ENCODE measurements around the gene SKI. TPM values are rescaled to one million over a fixed set of nuclear protein-coding genes. Genes with fewer than 3 reads are reported as not detected.

Gene SKI
- total RNA-seq, 1 donor from 2014 or later = 66.2 TPM

GRCh38 chr1:2215329-2215728, 12.8 kb upstream of the SKI start:
- no peak for TF ChIP-seq CTCF (IDR thresholded peaks at IDR 0.05; ENCODE audit: insufficient read depth, low read depth, low read length)
- no peak for TF ChIP-seq EZH2 (IDR thresholded peaks at IDR 0.05; ENCODE audit: insufficient read depth, low read length)
- FAIRE-seq = no peak

GRCh38 chr1:2215909-2216766, 12.0 kb upstream of the SKI start:
- Histone ChIP-seq H3K9ac (ENCODE audit: low read length) (no peak overlapping the region), H3K4me2 (ENCODE audit: low read length) (no peak overlapping the region), H3K27ac (ENCODE audit: low read depth, low read length) (no peak overlapping the region), H3K27me3 (ENCODE audit: insufficient read depth, low read length) (no peaks in the 10 kb centered on the region), H3K4me1 (ENCODE audit: insufficient read depth, low read length) (peaks cover 29% of the 10 kb centered on the region), H4K20me1 (ENCODE audit: insufficient read depth, low read length) (no peaks in the 10 kb centered on the region), H3K36me3 (ENCODE audit: insufficient read depth, low read length) (no peaks in the 10 kb centered on the region), H3K4me3 (ENCODE audit: insufficient read depth, low read depth, low read length) (no peak overlapping the region), H3K9me3 (ENCODE audit: insufficient read depth, low read depth, low read length) (no peaks in the 10 kb centered on the region), H3K79me2 (ENCODE audit: insufficient read depth, low read length) (no peaks in the 10 kb centered on the region), H2AFZ (ENCODE audit: low read depth, low read length) (no peak overlapping the region)
- no peak for FAIRE-seq
- Mint-ChIP-seq H3K36me3 (ENCODE audit: low read depth, unreplicated experiment) (no peaks in the 10 kb centered on the region), H3K4me3 (ENCODE audit: unreplicated experiment) (no peak overlapping the region), H3K27ac (ENCODE audit: unreplicated experiment) (no peak overlapping the region), H3K9me3 (ENCODE audit: unreplicated experiment) (peaks cover 2% of the 10 kb centered on the region), H3K27me3 (ENCODE audit: low read depth, unreplicated experiment) (no peaks in the 10 kb centered on the region), H3K4me1 (ENCODE audit: low read depth, unreplicated experiment) (peaks cover 2% of the 10 kb centered on the region)
- no peak for TF ChIP-seq CTCF (IDR thresholded peaks at IDR 0.05; ENCODE audit: insufficient read depth, low read depth, low read length)
- no peak for TF ChIP-seq EZH2 (IDR thresholded peaks at IDR 0.05; ENCODE audit: insufficient read depth, low read length)
- DNase-seq (ENCODE audit: low read depth) = no peak

More at GRCh38 chr1:2215329-2215728, 12.8 kb upstream of the SKI start:
- Mint-ChIP-seq H3K27me3 (ENCODE audit: low read depth, unreplicated experiment) (no peaks in the 10 kb centered on the region), H3K27ac (ENCODE audit: unreplicated experiment) (no peak overlapping the region), H3K4me3 (ENCODE audit: unreplicated experiment) (no peak overlapping the region), H3K36me3 (ENCODE audit: low read depth, unreplicated experiment) (no peaks in the 10 kb centered on the region), H3K9me3 (ENCODE audit: unreplicated experiment) (peaks cover 2% of the 10 kb centered on the region), H3K4me1 (ENCODE audit: low read depth, unreplicated experiment) (peaks cover 2% of the 10 kb centered on the region)
- DNase-seq (ENCODE audit: low read depth) = no peak
- Histone ChIP-seq H3K4me3 (ENCODE audit: insufficient read depth, low read depth, low read length) (no peak overlapping the region), H2AFZ (ENCODE audit: low read depth, low read length) (no peak overlapping the region), H3K4me2 (ENCODE audit: low read length) (no peak overlapping the region), H3K27ac (ENCODE audit: low read depth, low read length) (no peak overlapping the region), H3K36me3 (ENCODE audit: insufficient read depth, low read length) (no peaks in the 10 kb centered on the region), H3K79me2 (ENCODE audit: insufficient read depth, low read length) (no peaks in the 10 kb centered on the region), H3K27me3 (ENCODE audit: insufficient read depth, low read length) (no peaks in the 10 kb centered on the region), H3K9ac (ENCODE audit: low read length) (no peak overlapping the region), H3K9me3 (ENCODE audit: insufficient read depth, low read depth, low read length) (no peaks in the 10 kb centered on the region), H3K4me1 (ENCODE audit: insufficient read depth, low read length) (peaks cover 29% of the 10 kb centered on the region), H4K20me1 (ENCODE audit: insufficient read depth, low read length) (no peaks in the 10 kb centered on the region)

GRCh38 chr1:2216767-2217058, 11.4 kb upstream of the SKI start:
- Mint-ChIP-seq H3K4me1 (ENCODE audit: low read depth, unreplicated experiment) (peaks cover 2% of the 10 kb centered on the region), H3K27ac (ENCODE audit: unreplicated experiment) (no peak overlapping the region), H3K9me3 (ENCODE audit: unreplicated experiment) (peaks cover 2% of the 10 kb centered on the region), H3K36me3 (ENCODE audit: low read depth, unreplicated experiment) (no peaks in the 10 kb centered on the region), H3K4me3 (ENCODE audit: unreplicated experiment) (no peak overlapping the region), H3K27me3 (ENCODE audit: low read depth, unreplicated experiment) (peaks cover 4% of the 10 kb centered on the region)
- Histone ChIP-seq H4K20me1 (ENCODE audit: insufficient read depth, low read length) (no peaks in the 10 kb centered on the region), H2AFZ (ENCODE audit: low read depth, low read length) (no peak overlapping the region), H3K27me3 (ENCODE audit: insufficient read depth, low read length) (no peaks in the 10 kb centered on the region), H3K4me2 (ENCODE audit: low read length) (no peak overlapping the region), H3K9ac (ENCODE audit: low read length) (no peak overlapping the region), H3K27ac (ENCODE audit: low read depth, low read length) (no peak overlapping the region), H3K4me3 (ENCODE audit: insufficient read depth, low read depth, low read length) (no peak overlapping the region), H3K9me3 (ENCODE audit: insufficient read depth, low read depth, low read length) (no peaks in the 10 kb centered on the region), H3K79me2 (ENCODE audit: insufficient read depth, low read length) (no peaks in the 10 kb centered on the region), H3K4me1 (ENCODE audit: insufficient read depth, low read length) (peaks cover 29% of the 10 kb centered on the region), H3K36me3 (ENCODE audit: insufficient read depth, low read length) (no peaks in the 10 kb centered on the region)
- TF ChIP-seq CTCF (IDR thresholded peaks at IDR 0.05; ENCODE audit: insufficient read depth, low read depth, low read length) (no peak), EZH2 (IDR thresholded peaks at IDR 0.05; ENCODE audit: insufficient read depth, low read length) (no peak)
- no peak for DNase-seq (ENCODE audit: low read depth)
- no peak for FAIRE-seq

All from astrocyte (in vitro differentiated cells and primary cell).